IMR-90 (cell line): ENCODE measurements around the gene DHRS13.

ENCODE experiments used
- CHD1 ChIP-seq: IDR thresholded peaks from 2 replicates; pipeline ENCODE4 v1.6.1; 2012; ENCODE audit warnings: low read depth, low read length, improper control_type of control experiment
- CTCF ChIP-seq: conservative IDR thresholded peaks from 2 replicates; pipeline ENCODE4 v1.5.1; 2012; ENCODE audit warnings: mild to moderate bottlenecking, low read depth, low read length, improper control_type of control experiment
- ELK1 ChIP-seq: fragments of 150-350 bp; IDR thresholded peaks from 2 replicates; pipeline ENCODE4 v1.6.1; 2016; ENCODE audit warnings: low read depth, mild to moderate bottlenecking, low read length, moderate library complexity, borderline replicate concordance
- MAZ ChIP-seq: IDR thresholded peaks from 2 replicates; pipeline ENCODE4 v1.6.1; 2012; ENCODE audit warnings: low read depth, mild to moderate bottlenecking, low read length, improper control_type of control experiment, moderate library complexity, borderline replicate concordance
- POLR2A ChIP-seq: IDR thresholded peaks from 2 replicates; pipeline ENCODE4 v1.6.1; 2012; ENCODE audit warnings: mild to moderate bottlenecking, low read depth, low read length
- RAD21 ChIP-seq: IDR thresholded peaks from 2 replicates; pipeline ENCODE4 v1.6.1; 2012; ENCODE audit warnings: low read length, improper control_type of control experiment
- RCOR1 ChIP-seq: IDR thresholded peaks from 2 replicates; pipeline ENCODE4 v1.6.1; 2012; ENCODE audit warnings: mild to moderate bottlenecking, low read length, improper control_type of control experiment; ENCODE audit not compliant: insufficient replicate concordance
- USF2 ChIP-seq: fragments of 150-350 bp; IDR thresholded peaks from 2 replicates; pipeline ENCODE4 v1.6.1; 2017; ENCODE audit warnings: mild to moderate bottlenecking, antibody characterized with exemption, low read length, low read depth

GRCh38 chr17:28910534-28910933 is 7.7 kb upstream of the DHRS13 start:
- TF ChIP-seq POLR2A, result no peak
- no peak for TF ChIP-seq RAD21
- TF ChIP-seq ELK1, result no peak
- no peak for TF ChIP-seq USF2
- TF ChIP-seq CTCF, result no peak
- no peak for TF ChIP-seq MAZ
- TF ChIP-seq RCOR1, result no peak
- TF ChIP-seq CHD1, result no peak
